ENCODE results near the gene FOXB1. TPM values are rescaled to one million over a fixed set of nuclear protein-coding genes. Genes with fewer than 3 reads are reported as not detected.

Gene FOXB1
- total and polyA plus RNA-seq, 2 experiments from 2014 or later, result 4.7 to 6.7 TPM

GRCh38 chr15:60000824-60001609 lies 3.1 kb upstream of the FOXB1 start:
- peaks cover 38% of the 10 kb centered on the region for H3K4me1 ChIP-seq (ENCODE audit: insufficient read depth)
- peaks cover 24% of the 10 kb centered on the region for H3K79me2 ChIP-seq (replicated peaks; ENCODE audit: insufficient read depth)
- Mint-ChIP-seq H3K27me3 (ENCODE audit: insufficient read depth, low read depth, poor library complexity) (peaks cover 73% of the 10 kb centered on the region), H3K27ac (no peak overlapping the region), H3K4me3 (peak overlapping the region; percentile 79), H3K4me1 (peaks cover 61% of the 10 kb centered on the region), H3K9me3 (no peaks in the 10 kb centered on the region), H3K36me3 (ENCODE audit: low read depth) (no peaks in the 10 kb centered on the region; the same call in 2 of the 3 replicates)
- peak overlapping the region; percentile 94 for H3K4me2 ChIP-seq
- no peaks in the 10 kb centered on the region for H3K9me2 ChIP-seq (ENCODE audit: insufficient read depth)
- peak overlapping the region; percentile 82 for H3K4me3 ChIP-seq
- H2AFZ ChIP-seq, result no peak overlapping the region
- DNase-seq (ENCODE audit: low spot score), result peak; percentile 31
- H3K27me3 ChIP-seq (ENCODE audit: insufficient read depth), result peaks cover 65% of the 10 kb centered on the region
- H3K27ac ChIP-seq (ENCODE audit: low read depth), result no peak overlapping the region
- 0 out of 2 replicates have a peak, but pooled peaks cover 2% of the 10 kb centered on the region for H4K20me1 ChIP-seq (replicated peaks; ENCODE audit: insufficient read depth)
- H3F3A ChIP-seq (replicated peaks; ENCODE audit: low read depth), result peaks cover 18% of the 10 kb centered on the region
- no peak for TF ChIP-seq ZNF114 (CRISPR knock-in tag; IDR thresholded peaks at IDR 0.05)
- no peak for TF ChIP-seq STAT1 (IDR thresholded peaks at IDR 0.05; ENCODE audit: unreplicated experiment)
- 0 out of 4 replicates have a peak, but pooled peaks of 1 of the 2 experiments have one; percentile 13 for TF ChIP-seq CTCF (conservative IDR thresholded peaks at IDR 0.05; ENCODE audit: low read depth in 2 of 2)
- TF ChIP-seq, protein P1, sequence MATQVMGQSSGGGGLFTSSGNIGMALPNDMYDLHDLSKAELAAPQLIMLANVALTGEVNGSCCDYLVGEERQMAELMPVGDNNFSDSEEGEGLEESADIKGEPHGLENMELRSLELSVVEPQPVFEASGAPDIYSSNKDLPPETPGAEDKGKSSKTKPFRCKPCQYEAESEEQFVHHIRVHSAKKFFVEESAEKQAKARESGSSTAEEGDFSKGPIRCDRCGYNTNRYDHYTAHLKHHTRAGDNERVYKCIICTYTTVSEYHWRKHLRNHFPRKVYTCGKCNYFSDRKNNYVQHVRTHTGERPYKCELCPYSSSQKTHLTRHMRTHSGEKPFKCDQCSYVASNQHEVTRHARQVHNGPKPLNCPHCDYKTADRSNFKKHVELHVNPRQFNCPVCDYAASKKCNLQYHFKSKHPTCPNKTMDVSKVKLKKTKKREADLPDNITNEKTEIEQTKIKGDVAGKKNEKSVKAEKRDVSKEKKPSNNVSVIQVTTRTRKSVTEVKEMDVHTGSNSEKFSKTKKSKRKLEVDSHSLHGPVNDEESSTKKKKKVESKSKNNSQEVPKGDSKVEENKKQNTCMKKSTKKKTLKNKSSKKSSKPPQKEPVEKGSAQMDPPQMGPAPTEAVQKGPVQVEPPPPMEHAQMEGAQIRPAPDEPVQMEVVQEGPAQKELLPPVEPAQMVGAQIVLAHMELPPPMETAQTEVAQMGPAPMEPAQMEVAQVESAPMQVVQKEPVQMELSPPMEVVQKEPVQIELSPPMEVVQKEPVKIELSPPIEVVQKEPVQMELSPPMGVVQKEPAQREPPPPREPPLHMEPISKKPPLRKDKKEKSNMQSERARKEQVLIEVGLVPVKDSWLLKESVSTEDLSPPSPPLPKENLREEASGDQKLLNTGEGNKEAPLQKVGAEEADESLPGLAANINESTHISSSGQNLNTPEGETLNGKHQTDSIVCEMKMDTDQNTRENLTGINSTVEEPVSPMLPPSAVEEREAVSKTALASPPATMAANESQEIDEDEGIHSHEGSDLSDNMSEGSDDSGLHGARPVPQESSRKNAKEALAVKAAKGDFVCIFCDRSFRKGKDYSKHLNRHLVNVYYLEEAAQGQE (IDR thresholded peaks at IDR 0.05; ENCODE audit: unreplicated experiment), result no peak
- no peak for TF ChIP-seq NANOG (IDR thresholded peaks at IDR 0.05; ENCODE audit: borderline replicate concordance)
- TF ChIP-seq ZNF331 (CRISPR knock-in tag; IDR thresholded peaks at IDR 0.05; ENCODE audit: low read depth), result no peak
- no peak for ATAC-seq
- H3K36me3 ChIP-seq (ENCODE audit: insufficient read depth), result no peaks in the 10 kb centered on the region

GRCh38 chr15:60001610-60002527 lies 2.2 kb upstream of the FOXB1 start:
- H3K27me3 Mint-ChIP-seq (ENCODE audit: insufficient read depth, low read depth, poor library complexity), result peaks cover 76% of the 10 kb centered on the region
- DNase-seq (ENCODE audit: low spot score), result peak; percentile 41
- H3K27me3 ChIP-seq (ENCODE audit: insufficient read depth), result peaks cover 67% of the 10 kb centered on the region

More at GRCh38 chr15:60001610-60002527, 2.2 kb upstream of the FOXB1 start:
- H3K27ac ChIP-seq (ENCODE audit: low read depth), result no peak overlapping the region
- H2AFZ ChIP-seq, result no peak overlapping the region
- no peak for ATAC-seq
- peak overlapping the region; percentile 94 for H3K4me2 ChIP-seq
- peaks cover 39% of the 10 kb centered on the region for H3K4me1 ChIP-seq (ENCODE audit: insufficient read depth)
- 0 out of 2 replicates have a peak, but pooled peaks cover 2% of the 10 kb centered on the region for H4K20me1 ChIP-seq (replicated peaks; ENCODE audit: insufficient read depth)
- peak overlapping the region; percentile 82 for H3K4me3 ChIP-seq
- no peaks in the 10 kb centered on the region for H3K9me2 ChIP-seq (ENCODE audit: insufficient read depth)
- peaks cover 22% of the 10 kb centered on the region for H3F3A ChIP-seq (replicated peaks; ENCODE audit: low read depth)
- H3K4me1 Mint-ChIP-seq, result peaks cover 62% of the 10 kb centered on the region
- H3K36me3 Mint-ChIP-seq (ENCODE audit: low read depth), result no peaks in the 10 kb centered on the region; the same call in 1 of the 3 replicates
- peaks cover 24% of the 10 kb centered on the region for H3K79me2 ChIP-seq (replicated peaks; ENCODE audit: insufficient read depth)
- H3K4me3 Mint-ChIP-seq, result peak overlapping the region; percentile 79
- TF ChIP-seq EZH2 (IDR thresholded peaks at IDR 0.05; ENCODE audit: low read depth, unreplicated experiment), result peak; percentile 38
- TF ChIP-seq POLR2AphosphoS5 (IDR thresholded peaks at IDR 0.05; ENCODE audit: low read depth), result no peak
- no peaks in the 10 kb centered on the region for H3K36me3 ChIP-seq (ENCODE audit: insufficient read depth)
- no peak overlapping the region for H3K27ac Mint-ChIP-seq
- no peaks in the 10 kb centered on the region for H3K9me3 Mint-ChIP-seq
